ENCODE measurements around the gene MPDU1. TPM values are rescaled to one million over a fixed set of nuclear protein-coding genes. Genes with fewer than 3 reads are reported as not detected.

Gene MPDU1
- total and polyA plus RNA-seq, 2 experiments from 2014 or later, result 86.9 to 90.9 TPM

- Histone ChIP-seq H3K36me3 (peaks cover 53% of the 10 kb centered on the region), H3K4me3 (no peak overlapping the region), H3K27ac (peak overlapping the region; percentile 42), H3K9me3 (ENCODE audit: low read depth) (no peaks in the 10 kb centered on the region), H3K4me1 (ENCODE audit: low read depth) (no peaks in the 10 kb centered on the region), H3K27me3 (no peaks in the 10 kb centered on the region)
- TF ChIP-seq CTCF (IDR thresholded peaks at IDR 0.05; ENCODE audit: low read depth, low read length), result no peak
- DNase-seq (ENCODE audit: low read depth in 1 of 2, low spot score in 1 of 2), result no peak
Observed at GRCh38 chr17:7575959-7576358, 7.7 kb upstream of the MPDU1 start.

- Histone ChIP-seq H3K4me3 (no peak overlapping the region), H3K27me3 (no peaks in the 10 kb centered on the region), H3K36me3 (peaks cover 53% of the 10 kb centered on the region), H3K27ac (no peak overlapping the region), H3K4me1 (ENCODE audit: low read depth) (no peaks in the 10 kb centered on the region), H3K9me3 (ENCODE audit: low read depth) (no peaks in the 10 kb centered on the region)
- no peak for TF ChIP-seq CTCF (IDR thresholded peaks at IDR 0.05; ENCODE audit: low read depth, low read length)
- DNase-seq (ENCODE audit: low read depth in 1 of 2, low spot score in 1 of 2), result no peak
Observed at GRCh38 chr17:7576432-7576937, 7.2 kb upstream of the MPDU1 start.

GRCh38 chr17:7577327-7578199 lies 6.1 kb upstream of the MPDU1 start:
- Histone ChIP-seq H3K9me3 (ENCODE audit: low read depth) (no peaks in the 10 kb centered on the region), H3K36me3 (peaks cover 53% of the 10 kb centered on the region), H3K27ac (no peak overlapping the region), H3K27me3 (no peaks in the 10 kb centered on the region), H3K4me3 (no peak overlapping the region), H3K4me1 (ENCODE audit: low read depth) (peaks cover 1% of the 10 kb centered on the region)
- no peak for DNase-seq (ENCODE audit: low read depth in 1 of 2, low spot score in 1 of 2)
- TF ChIP-seq CTCF (IDR thresholded peaks at IDR 0.05; ENCODE audit: low read depth, low read length), result no peak

- Histone ChIP-seq H3K27me3 (no peaks in the 10 kb centered on the region), H3K9me3 (ENCODE audit: low read depth) (no peaks in the 10 kb centered on the region), H3K4me1 (ENCODE audit: low read depth) (peaks cover 9% of the 10 kb centered on the region), H3K27ac (peak within 1 kb of the TSS; percentile 83), H3K4me3 (no peak within 1 kb of the TSS), H3K36me3 (peaks cover 53% of the 10 kb centered on the region)
- no peak for TF ChIP-seq CTCF (IDR thresholded peaks at IDR 0.05; ENCODE audit: low read depth, low read length)
- DNase-seq (ENCODE audit: low read depth in 1 of 2, low spot score in 1 of 2), result peak; percentile 35 to 93
Observed at GRCh38 chr17:7579001-7579833, 4.4 kb upstream of the MPDU1 start, which contains the start of gene CD68. Gene CD68 (plus strand): TSS chr17:7579638. CDS start chr17:7579678, 40 bp downstream.

GRCh38 chr17:7579834-7580603 lies 3.6 kb upstream of the MPDU1 start:
- Histone ChIP-seq H3K4me3 (no peak overlapping the region), H3K27me3 (no peaks in the 10 kb centered on the region), H3K36me3 (peaks cover 45% of the 10 kb centered on the region), H3K9me3 (ENCODE audit: low read depth) (no peaks in the 10 kb centered on the region), H3K27ac (peak overlapping the region; percentile 83), H3K4me1 (ENCODE audit: low read depth) (peaks cover 16% of the 10 kb centered on the region)
- no peak for TF ChIP-seq CTCF (IDR thresholded peaks at IDR 0.05; ENCODE audit: low read depth, low read length)
- DNase-seq (ENCODE audit: low read depth in 1 of 2, low spot score in 1 of 2), result no peak

Data from cardiac muscle cell (in vitro differentiated cells and primary cell).